ENCODE data around the gene SPART.

The SPART gene

DNA sequence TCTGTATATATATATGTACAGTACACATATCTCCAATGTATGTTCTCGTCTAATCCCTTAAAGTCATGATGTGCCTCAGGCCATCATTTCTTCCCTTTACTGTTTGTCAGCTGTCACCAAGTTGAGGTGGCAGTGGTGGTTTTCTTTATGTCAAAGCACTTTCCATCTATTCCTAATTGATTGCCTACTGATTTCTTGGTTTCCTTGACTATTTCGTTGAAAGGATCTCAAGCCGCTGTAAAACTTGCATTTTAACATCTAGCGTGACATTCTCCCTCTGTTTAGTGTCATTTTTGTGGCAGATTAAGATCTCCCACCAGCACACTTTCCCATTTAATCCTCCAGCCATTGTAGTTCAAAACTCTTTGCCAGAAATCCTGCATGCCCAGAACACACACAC is 25.0 kb upstream of the SPART start:
- no peaks in the 10 kb centered on the region for H3K27me3 ChIP-seq (ENCODE audit: low read length)
- TF ChIP-seq EZH2phosphoT487 (conservative IDR thresholded peaks at IDR 0.05; ENCODE audit: low read length): no peak
- TF ChIP-seq, protein P1, sequence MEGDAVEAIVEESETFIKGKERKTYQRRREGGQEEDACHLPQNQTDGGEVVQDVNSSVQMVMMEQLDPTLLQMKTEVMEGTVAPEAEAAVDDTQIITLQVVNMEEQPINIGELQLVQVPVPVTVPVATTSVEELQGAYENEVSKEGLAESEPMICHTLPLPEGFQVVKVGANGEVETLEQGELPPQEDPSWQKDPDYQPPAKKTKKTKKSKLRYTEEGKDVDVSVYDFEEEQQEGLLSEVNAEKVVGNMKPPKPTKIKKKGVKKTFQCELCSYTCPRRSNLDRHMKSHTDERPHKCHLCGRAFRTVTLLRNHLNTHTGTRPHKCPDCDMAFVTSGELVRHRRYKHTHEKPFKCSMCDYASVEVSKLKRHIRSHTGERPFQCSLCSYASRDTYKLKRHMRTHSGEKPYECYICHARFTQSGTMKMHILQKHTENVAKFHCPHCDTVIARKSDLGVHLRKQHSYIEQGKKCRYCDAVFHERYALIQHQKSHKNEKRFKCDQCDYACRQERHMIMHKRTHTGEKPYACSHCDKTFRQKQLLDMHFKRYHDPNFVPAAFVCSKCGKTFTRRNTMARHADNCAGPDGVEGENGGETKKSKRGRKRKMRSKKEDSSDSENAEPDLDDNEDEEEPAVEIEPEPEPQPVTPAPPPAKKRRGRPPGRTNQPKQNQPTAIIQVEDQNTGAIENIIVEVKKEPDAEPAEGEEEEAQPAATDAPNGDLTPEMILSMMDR (IDR thresholded peaks at IDR 0.05; ENCODE audit: insufficient read depth, low read length, poor library complexity, severe bottlenecking): no peak
- H3F3A ChIP-seq (ENCODE audit: insufficient read depth): no peaks in the 10 kb centered on the region
- no peak overlapping the region for H2AFZ ChIP-seq (ENCODE audit: low read depth, low read length, severe bottlenecking)
- no peak overlapping the region for H3K4me3 ChIP-seq (ENCODE audit: insufficient read depth, low read length, poor library complexity, severe bottlenecking)
- H3K27ac ChIP-seq (ENCODE audit: low read depth, low read length): no peak overlapping the region
- H3K36me3 ChIP-seq (ENCODE audit: low read length): no peaks in the 10 kb centered on the region
- H3K4me2 ChIP-seq (ENCODE audit: low read depth, low read length, poor library complexity, severe bottlenecking): no peak overlapping the region
- H3K9me2 ChIP-seq (replicated peaks; ENCODE audit: insufficient read depth, low read length): no peaks in the 10 kb centered on the region
- H3K79me2 ChIP-seq (ENCODE audit: insufficient read depth, low read length): no peaks in the 10 kb centered on the region
- H4K20me1 ChIP-seq (ENCODE audit: low read depth, low read length): no peaks in the 10 kb centered on the region
- H3K9ac ChIP-seq (ENCODE audit: low read length): no peak overlapping the region
- no peaks in the 10 kb centered on the region for H3K9me3 ChIP-seq (ENCODE audit: insufficient read depth, low read length)

DNA sequence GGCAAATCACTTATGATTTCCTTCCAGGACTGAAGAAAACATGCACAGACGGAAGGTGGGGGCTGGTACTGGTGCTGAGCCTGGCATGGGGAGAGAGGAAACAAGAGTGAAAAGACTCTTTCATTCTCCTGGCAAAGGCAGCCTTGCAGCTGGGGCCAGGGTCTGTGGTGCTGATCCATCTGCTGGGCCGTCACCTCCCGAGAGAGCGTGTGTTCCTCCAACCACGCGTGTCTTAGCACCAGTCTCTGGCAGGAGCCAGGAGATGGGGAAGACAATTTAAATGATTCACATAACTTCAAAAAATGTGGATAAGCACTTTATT is 23.9 kb upstream of the SPART start:
- Histone ChIP-seq H3K4me3 (ENCODE audit: insufficient read depth, low read length, poor library complexity, severe bottlenecking) (no peak overlapping the region), H3K79me2 (ENCODE audit: insufficient read depth, low read length) (no peaks in the 10 kb centered on the region), H3K9me3 (ENCODE audit: insufficient read depth, low read length) (no peaks in the 10 kb centered on the region), H3K9me2 (replicated peaks; ENCODE audit: insufficient read depth, low read length) (no peaks in the 10 kb centered on the region), H3K27ac (ENCODE audit: low read depth, low read length) (no peak overlapping the region), H3F3A (ENCODE audit: insufficient read depth) (no peaks in the 10 kb centered on the region), H3K36me3 (ENCODE audit: low read length) (no peaks in the 10 kb centered on the region), H2AFZ (ENCODE audit: low read depth, low read length, severe bottlenecking) (no peak overlapping the region), H3K27me3 (ENCODE audit: low read length) (no peaks in the 10 kb centered on the region), H3K9ac (ENCODE audit: low read length) (no peak overlapping the region), H3K4me2 (ENCODE audit: low read depth, low read length, poor library complexity, severe bottlenecking) (no peak overlapping the region), H4K20me1 (ENCODE audit: low read depth, low read length) (no peaks in the 10 kb centered on the region)
- TF ChIP-seq, protein P1 (IDR thresholded peaks at IDR 0.05; ENCODE audit: insufficient read depth, low read length, poor library complexity, severe bottlenecking): no peak
- no peak for TF ChIP-seq EZH2phosphoT487 (conservative IDR thresholded peaks at IDR 0.05; ENCODE audit: low read length)

DNA sequence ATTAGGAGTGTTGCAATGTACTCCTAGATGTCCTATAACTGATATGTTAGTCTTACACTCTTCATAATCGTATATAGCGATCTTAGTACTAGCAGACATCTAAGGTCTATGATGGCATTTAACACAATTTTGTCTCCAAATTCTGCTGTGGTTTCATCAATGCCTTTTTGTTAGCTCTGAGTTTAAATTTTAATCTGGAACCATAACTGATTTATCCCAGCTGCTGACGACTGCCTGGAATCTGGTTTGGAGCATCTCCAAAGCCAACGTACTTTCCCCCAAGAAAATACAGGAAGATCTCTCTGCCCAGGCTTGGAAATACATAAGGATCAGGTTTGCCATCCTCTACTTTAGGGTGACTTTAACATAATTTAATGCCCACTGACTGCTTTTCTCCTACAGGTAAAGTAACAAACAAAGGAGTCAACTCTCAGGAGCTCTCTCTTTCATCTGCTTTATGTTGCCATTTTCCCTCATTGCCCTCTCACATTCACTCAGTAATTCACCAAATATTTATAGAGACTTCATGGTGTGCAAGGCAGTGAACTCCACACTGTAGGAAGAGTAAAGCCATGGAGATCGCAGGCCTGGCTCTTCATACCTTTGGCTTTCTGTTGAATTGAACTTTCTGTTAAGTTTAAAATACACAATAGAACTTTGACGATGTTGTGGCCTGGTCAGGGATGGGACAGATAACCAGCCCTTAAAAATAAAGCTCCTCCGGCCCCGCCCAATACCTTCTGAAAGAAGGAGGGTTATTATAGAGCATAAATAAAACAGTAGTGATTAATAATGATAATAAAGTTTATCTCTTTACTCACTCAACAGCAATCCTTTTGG is 23.3 kb upstream of the SPART start:
- no peaks in the 10 kb centered on the region for H3F3A ChIP-seq (ENCODE audit: insufficient read depth)
- no peaks in the 10 kb centered on the region for H3K36me3 ChIP-seq (ENCODE audit: low read length)
- no peak for TF ChIP-seq EZH2phosphoT487 (conservative IDR thresholded peaks at IDR 0.05; ENCODE audit: low read length)
- TF ChIP-seq, protein P1 (IDR thresholded peaks at IDR 0.05; ENCODE audit: insufficient read depth, low read length, poor library complexity, severe bottlenecking): no peak
- no peak overlapping the region for H3K4me2 ChIP-seq (ENCODE audit: low read depth, low read length, poor library complexity, severe bottlenecking)
- H3K9me3 ChIP-seq (ENCODE audit: insufficient read depth, low read length): no peaks in the 10 kb centered on the region
- no peaks in the 10 kb centered on the region for H4K20me1 ChIP-seq (ENCODE audit: low read depth, low read length)
- no peak overlapping the region for H3K9ac ChIP-seq (ENCODE audit: low read length)
- no peak overlapping the region for H2AFZ ChIP-seq (ENCODE audit: low read depth, low read length, severe bottlenecking)
- H3K27me3 ChIP-seq (ENCODE audit: low read length): no peaks in the 10 kb centered on the region
- H3K4me3 ChIP-seq (ENCODE audit: insufficient read depth, low read length, poor library complexity, severe bottlenecking): no peak overlapping the region
- no peaks in the 10 kb centered on the region for H3K9me2 ChIP-seq (replicated peaks; ENCODE audit: insufficient read depth, low read length)
- H3K79me2 ChIP-seq (ENCODE audit: insufficient read depth, low read length): no peaks in the 10 kb centered on the region
- no peak overlapping the region for H3K27ac ChIP-seq (ENCODE audit: low read depth, low read length)

Measured in SU-DHL-6 (cell line).